Vagina (tissue), 2 donors: ENCODE measurements around the gene CAPN14.

ENCODE experiments used
- CTCF ChIP-seq, 3 experiments: fragments of 450-650 bp in 2 of 3; fragments of 200-600 bp in 1 of 3; sonication (generic) in 1 of 3; IDR thresholded peaks; one replicate each; pipeline ENCODE4 v1.5.1; 2017 to 2019; ENCODE audit warnings: antibody characterized with exemption in 3 of 3, mild to moderate bottlenecking in 2 of 3, moderate library complexity in 2 of 3
- POLR2A ChIP-seq, 2 donors: fragments of 450-650 bp; IDR thresholded peaks; one replicate each; pipeline ENCODE4 v1.6.1; 2017; ENCODE audit warnings: antibody characterized with exemption in 2 of 2, mild to moderate bottlenecking in 2 of 2, moderate library complexity in 2 of 2
- POLR2AphosphoS5 ChIP-seq, 2 donors: sonication (generic); formaldehyde crosslinking; IDR thresholded peaks; one replicate each; pipeline ENCODE4 v1.9.0; 2017; ENCODE audit warnings: antibody characterized with exemption in 2 of 2, mild to moderate bottlenecking in 2 of 2, low read depth in 1 of 2; ENCODE audit not compliant: insufficient read depth in 1 of 2

- no peak for TF ChIP-seq POLR2AphosphoS5 (IDR thresholded peaks at IDR 0.05; ENCODE audit: insufficient read depth in 1 of 2, low read depth in 1 of 2)
- no peak for TF ChIP-seq CTCF (IDR thresholded peaks at IDR 0.05)
- no peak for TF ChIP-seq POLR2A (IDR thresholded peaks at IDR 0.05)
Measured at GRCh38 chr2:31205613-31206012, 11.7 kb downstream of the CAPN14 start.
